Hematopoietic multipotent progenitor cell treated with erythropoietin and hydrocortisone succinate and interleukin-3 and kit ligand, for 8 days (in vitro differentiated cells): ENCODE results near the gene PRRT4.
A peak's percentile ranks its signal among the peaks of the same experiment; 100 is the strongest.

Experiments used
- DNase-seq: peaks from one replicate; pipeline ENCODE4 v3.0.0-alpha.2; 2015

Gene PRRT4

GRCh38 chr7:128373606-128374005 is 12.1 kb upstream of the PRRT4 start:
- no peak for DNase-seq

- no peak for DNase-seq
Measured at GRCh38 chr7:128370491-128370890, 9.0 kb upstream of the PRRT4 start.

- no peak for DNase-seq
Measured at GRCh38 chr7:128366986-128367385, 5.5 kb upstream of the PRRT4 start.

- DNase-seq = no peak
Measured at GRCh38 chr7:128366300-128366699, 4.8 kb upstream of the PRRT4 start.

- DNase-seq = no peak
Measured at GRCh38 chr7:128365432-128365831, 3.9 kb upstream of the PRRT4 start.

GRCh38 chr7:128364166-128364870 is 2.8 kb upstream of the PRRT4 start:
- no peak for DNase-seq

- no peak for DNase-seq
Measured at GRCh38 chr7:128363261-128363721, 1.8 kb upstream of the PRRT4 start.

- DNase-seq = no peak
Measured at GRCh38 chr7:128362670-128363069, 1.2 kb upstream of the PRRT4 start.

- DNase-seq = no peak
Measured at GRCh38 chr7:128360359-128360678, 1.2 kb downstream of the PRRT4 start.

GRCh38 chr7:128359939-128360338 is 1.6 kb downstream of the PRRT4 start:
- no peak for DNase-seq

- DNase-seq = no peak
Measured at GRCh38 chr7:128359336-128359735, 2.2 kb downstream of the PRRT4 start.

GRCh38 chr7:128358233-128358632 is 3.3 kb downstream of the PRRT4 start:
- DNase-seq = peak; percentile 9

- DNase-seq = no peak
Measured at GRCh38 chr7:128357217-128357613, 4.3 kb downstream of the PRRT4 start.

- DNase-seq = no peak
Measured at GRCh38 chr7:128356546-128357216, 4.8 kb downstream of the PRRT4 start.

- DNase-seq = no peak
Measured at GRCh38 chr7:128353610-128354009, 7.9 kb downstream of the PRRT4 start.

GRCh38 chr7:128353189-128353588 is 8.3 kb downstream of the PRRT4 start:
- DNase-seq = peak; percentile 8

- DNase-seq = no peak
Measured at GRCh38 chr7:128352636-128353035, 8.9 kb downstream of the PRRT4 start.

GRCh38 chr7:128352153-128352537 is 9.3 kb downstream of the PRRT4 start:
- DNase-seq = peak; percentile 52

GRCh38 chr7:128351296-128352152 is 10.0 kb downstream of the PRRT4 start:
- no peak for DNase-seq

- DNase-seq = no peak
Measured at GRCh38 chr7:128350708-128351295, 10.7 kb downstream of the PRRT4 start.

GRCh38 chr7:128349466-128349825 is 12.0 kb downstream of the PRRT4 start:
- no peak for DNase-seq

- DNase-seq = peak; percentile 71
Measured at GRCh38 chr7:128347647-128348097, 13.8 kb downstream of the PRRT4 start.

GRCh38 chr7:128344431-128344774 is 17.1 kb downstream of the PRRT4 start:
- DNase-seq = no peak
